DND-41 (cell line): ENCODE results near the gene TMEFF2.

ENCODE experiments used
- ATAC-seq: fragments of 200-7000 bp; cut with Tn5 transposase; 3 replicates; pipeline ENCODE4 v1.9.1; 2021; ENCODE audit warnings: low read depth; ENCODE audit not compliant: insufficient read depth
- DNase-seq: peaks from one replicate; pipeline ENCODE4 v3.0.0-alpha.2; 2020
- H2AFZ ChIP-seq: 2 replicates; pipeline ENCODE4 v1.6.0; 2012; ENCODE audit warnings: low read depth, low read length
- H3K27ac ChIP-seq: 2 replicates; pipeline ENCODE4 v1.5.1; 2012; ENCODE audit warnings: low read length, inconsistent platforms
- H3K27me3 ChIP-seq: fragments of 200-600 bp; sonication (generic); 2 replicates; pipeline ENCODE4 v1.6.0; 2012; ENCODE audit warnings: low read length, mild to moderate bottlenecking, inconsistent platforms; ENCODE audit not compliant: insufficient read depth, poor library complexity
- H3K36me3 ChIP-seq: 2 replicates; pipeline ENCODE4 v1.5.1; 2012; ENCODE audit warnings: low read length, inconsistent platforms; ENCODE audit not compliant: insufficient read depth
- H3K4me1 ChIP-seq: 2 replicates; pipeline ENCODE4 v1.5.1; 2012; ENCODE audit warnings: mild to moderate bottlenecking, low read length; ENCODE audit not compliant: insufficient read depth
- H3K4me2 ChIP-seq: 2 replicates; pipeline ENCODE4 v1.6.0; 2012; ENCODE audit warnings: mild to moderate bottlenecking, moderate library complexity, low read length, inconsistent platforms; ENCODE audit not compliant: insufficient read depth
- H3K4me3 ChIP-seq, 2 experiments: fragments of 200-600 bp in 1 of 2; shearing (Covaris generic) in 1 of 2; 2 replicates each; pipeline ENCODE4 v1.5.1; 2012 to 2016; ENCODE audit warnings: inconsistent platforms in 2 of 2, low read length in 2 of 2, mild to moderate bottlenecking in 2 of 2, low read depth in 1 of 2, moderate library complexity in 1 of 2
- H3K79me2 ChIP-seq: 2 replicates; pipeline ENCODE4 v1.6.0; 2012; ENCODE audit warnings: low read length, inconsistent platforms; ENCODE audit not compliant: insufficient read depth
- H3K9ac ChIP-seq: 2 replicates; pipeline ENCODE4 v1.6.0; 2012; ENCODE audit warnings: low read depth, mild to moderate bottlenecking, inconsistent platforms, low read length, moderate library complexity
- H3K9me3 ChIP-seq: 2 replicates; pipeline ENCODE4 v1.5.1; 2012; ENCODE audit warnings: low read length, moderate library complexity, mild to moderate bottlenecking, inconsistent platforms; ENCODE audit not compliant: insufficient read depth, severe bottlenecking
- H4K20me1 ChIP-seq: 2 replicates; pipeline ENCODE4 v1.6.0; 2012; ENCODE audit warnings: low read length; ENCODE audit not compliant: insufficient read depth
- CTCF ChIP-seq: IDR thresholded peaks from 2 replicates; pipeline ENCODE4 v1.5.1; 2012; ENCODE audit warnings: borderline replicate concordance, low read length, moderate library complexity, mild to moderate bottlenecking; ENCODE audit not compliant: poor library complexity, severe bottlenecking; ENCODE audit errors: extremely low read depth
- EZH2 ChIP-seq: IDR thresholded peaks from 3 replicates; pipeline ENCODE4 v1.6.1; 2012; ENCODE audit warnings: borderline replicate concordance, low read depth, mild to moderate bottlenecking, moderate library complexity, low read length, inconsistent platforms; ENCODE audit not compliant: severe bottlenecking

The TMEFF2 gene

GRCh38 chr2:192042126-192042525 is 152.6 kb downstream of the TMEFF2 start:
- Histone ChIP-seq H3K4me1 (no peaks in the 10 kb centered on the region), H3K9me3 (no peaks in the 10 kb centered on the region), H3K36me3 (no peaks in the 10 kb centered on the region), H3K27ac (no peak overlapping the region), H2AFZ (no peak overlapping the region), H3K79me2 (no peaks in the 10 kb centered on the region), H3K4me2 (no peak overlapping the region), H4K20me1 (no peaks in the 10 kb centered on the region), H3K27me3 (peaks cover 3% of the 10 kb centered on the region), H3K4me3 (no peak overlapping the region), H3K9ac (no peak overlapping the region)
- ATAC-seq (no peak), DNase-seq (no peak)
- TF ChIP-seq EZH2 (no peak), CTCF (no peak)

DNA sequence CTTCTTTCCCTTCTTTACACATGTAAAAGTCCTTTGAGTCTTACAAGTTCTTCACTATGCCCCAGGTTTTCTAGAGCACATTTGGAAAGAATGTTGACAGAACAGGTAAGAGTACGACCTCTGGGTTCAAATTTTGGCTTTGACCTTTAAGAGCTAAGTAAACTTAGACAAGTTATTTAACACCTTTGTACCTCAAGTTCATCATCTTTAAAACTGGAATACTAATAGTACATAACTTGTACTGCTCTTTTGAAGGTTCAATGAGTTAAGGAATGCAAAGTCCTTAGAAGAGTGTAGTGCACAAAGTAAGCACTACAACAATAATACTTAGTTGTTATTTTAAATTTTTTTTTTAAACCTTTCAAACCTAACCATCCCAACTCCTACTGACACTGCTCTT is 156.6 kb downstream of the TMEFF2 start:
- Histone ChIP-seq H3K27ac (no peak overlapping the region), H3K9ac (no peak overlapping the region), H3K4me1 (no peaks in the 10 kb centered on the region), H3K27me3 (peaks cover 6% of the 10 kb centered on the region), H3K79me2 (no peaks in the 10 kb centered on the region), H3K36me3 (no peaks in the 10 kb centered on the region), H2AFZ (no peak overlapping the region), H3K4me2 (no peak overlapping the region), H3K4me3 (no peak overlapping the region), H4K20me1 (no peaks in the 10 kb centered on the region), H3K9me3 (no peaks in the 10 kb centered on the region)
- TF ChIP-seq EZH2 (no peak), CTCF (no peak)
- ATAC-seq (no peak), DNase-seq (no peak)

DNA sequence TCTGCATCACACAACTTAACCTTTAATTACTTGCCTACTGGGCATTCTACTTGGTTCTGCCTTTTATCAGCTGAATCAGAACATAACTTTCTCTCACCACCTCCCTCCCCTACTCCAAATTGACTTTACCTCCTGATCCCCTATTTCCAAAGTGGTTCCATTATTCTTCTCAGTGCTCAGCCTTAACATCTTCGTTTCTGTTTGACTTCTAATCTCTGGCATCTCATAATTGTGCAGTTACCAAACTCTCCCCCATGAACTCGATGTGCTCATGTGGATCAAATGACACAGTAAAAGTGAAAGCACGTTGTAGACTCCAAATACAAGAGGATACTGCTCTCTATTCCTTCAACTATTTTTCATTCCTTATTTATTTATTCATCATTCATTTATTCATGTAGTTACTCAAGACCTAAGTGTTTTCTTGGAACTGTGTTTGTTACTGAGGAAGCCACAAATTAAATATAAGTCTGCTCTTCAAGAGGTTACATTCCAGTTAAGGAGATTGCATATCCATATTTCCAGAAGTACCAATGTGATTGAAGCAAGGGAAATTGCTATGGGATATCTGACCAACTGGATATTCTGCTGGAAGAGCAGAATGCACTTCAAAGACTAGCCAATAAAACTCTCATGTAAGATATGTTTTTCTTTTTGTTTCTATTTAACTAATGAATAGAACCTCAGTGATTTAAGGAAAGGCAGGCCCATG is 158.8 kb downstream of the TMEFF2 start:
- Histone ChIP-seq H2AFZ (no peak overlapping the region), H3K9ac (no peak overlapping the region), H3K4me3 (no peak overlapping the region), H3K36me3 (no peaks in the 10 kb centered on the region), H4K20me1 (no peaks in the 10 kb centered on the region), H3K27ac (no peak overlapping the region), H3K4me2 (no peak overlapping the region), H3K4me1 (no peaks in the 10 kb centered on the region), H3K27me3 (peaks cover 3% of the 10 kb centered on the region), H3K9me3 (no peaks in the 10 kb centered on the region), H3K79me2 (no peaks in the 10 kb centered on the region)
- DNase-seq (no peak), ATAC-seq (no peak; the same call in 2 of the 3 replicates)
- TF ChIP-seq CTCF: no peak
